ENCODE data around the gene SOX18. TPM values are rescaled to one million over a fixed set of nuclear protein-coding genes. Genes with fewer than 3 reads are reported as not detected.
A peak's percentile ranks its signal among the peaks of the same experiment; 100 is the strongest.

Gene SOX18
- total and polyA plus RNA-seq, 2 of the 13 experiments (the other 11 are each of a cell fraction or from before 2014, with no cell fraction given), result 1.6 to 1.9 TPM

- TF ChIP-seq LBX2 (CRISPR knock-in tag; IDR thresholded peaks at IDR 0.05; ENCODE audit: borderline replicate concordance), result peak; percentile 96
- TF ChIP-seq MTA3 (CRISPR knock-in tag; IDR thresholded peaks at IDR 0.05), result no peak
- peak; percentile 97 for TF ChIP-seq ZNF546 (CRISPR knock-in tag; conservative IDR thresholded peaks at IDR 0.05)
- TF ChIP-seq ZNF20 (CRISPR knock-in tag; IDR thresholded peaks at IDR 0.05), result no peak
- 0 out of 2 replicates have a peak, but pooled peaks have one; percentile 48 for TF ChIP-seq ZNF318 (CRISPR knock-in tag; IDR thresholded peaks at IDR 0.05)
- TF ChIP-seq MLXIP (CRISPR knock-in tag; IDR thresholded peaks at IDR 0.05; ENCODE audit: borderline replicate concordance), result no peak
- no peak; the same call in 1 of the 2 replicates for TF ChIP-seq DNMT1 (CRISPR knock-in tag; IDR thresholded peaks at IDR 0.05)
- TF ChIP-seq BRD4 (CRISPR knock-in tag; IDR thresholded peaks at IDR 0.05), result peak; percentile 84
- 0 out of 2 replicates have a peak, but pooled peaks have one; percentile 11 for TF ChIP-seq HHEX (CRISPR knock-in tag; IDR thresholded peaks at IDR 0.05)
- TF ChIP-seq ZNF580 (CRISPR knock-in tag; IDR thresholded peaks at IDR 0.05; ENCODE audit: borderline replicate concordance, low read depth), result peak; percentile 72; the same call in 1 of the 2 replicates
- TF ChIP-seq ZNF550 (CRISPR knock-in tag; IDR thresholded peaks at IDR 0.05; ENCODE audit: borderline replicate concordance), result peak; percentile 52; the same call in 1 of the 2 replicates
Measured at GRCh38 chr20:64052987-64053840, 3.8 kb upstream of the SOX18 start (continued).

Measured in HepG2 (cell line).